Stimulated activated CD4-positive, alpha-beta T cell treated with anti-CD3 and anti-CD28 coated beads, Interleukin-1b, Interleukin-23, amount 100 ng/mL, for 24 hours (primary cell): ENCODE measurements around the gene ENOX1.

Source experiments
- DNase-seq, 4 experiments: peaks; one replicate each; pipeline ENCODE4 v3.0.0-alpha.2; 2020; ENCODE audit warnings: low read depth in 4 of 4, low spot score in 1 of 4

The ENOX1 gene

GRCh38 chr13:43551897-43552456, 234.8 kb downstream of the ENOX1 start:
- DNase-seq: no peak

GRCh38 chr13:43546816-43547215, 240.0 kb downstream of the ENOX1 start:
- no peak for DNase-seq

- no peak for DNase-seq
Measured at GRCh38 chr13:43546251-43546650, 240.5 kb downstream of the ENOX1 start.

- no peak for DNase-seq
Measured at GRCh38 chr13:43545317-43545874, 241.4 kb downstream of the ENOX1 start.

- DNase-seq: no peak
Measured at GRCh38 chr13:43544631-43545030, 242.1 kb downstream of the ENOX1 start.

GRCh38 chr13:43544011-43544410, 242.8 kb downstream of the ENOX1 start:
- no peak for DNase-seq

GRCh38 chr13:43543331-43543730, 243.4 kb downstream of the ENOX1 start:
- no peak for DNase-seq

GRCh38 chr13:43537124-43537523, 249.6 kb downstream of the ENOX1 start:
- no peak for DNase-seq

GRCh38 chr13:43529796-43530195, 257.0 kb downstream of the ENOX1 start:
- no peak for DNase-seq

GRCh38 chr13:43528992-43529391, 257.8 kb downstream of the ENOX1 start:
- DNase-seq: no peak

GRCh38 chr13:43522788-43523187, 264.0 kb downstream of the ENOX1 start:
- no peak for DNase-seq

- DNase-seq: no peak
Measured at GRCh38 chr13:43520351-43520750, 266.4 kb downstream of the ENOX1 start.

GRCh38 chr13:43518833-43519232, 267.9 kb downstream of the ENOX1 start:
- no peak for DNase-seq

GRCh38 chr13:43516401-43516833, 270.4 kb downstream of the ENOX1 start:
- DNase-seq: no peak

GRCh38 chr13:43515531-43515930, 271.2 kb downstream of the ENOX1 start:
- DNase-seq: no peak

GRCh38 chr13:43514311-43514710, 272.5 kb downstream of the ENOX1 start:
- DNase-seq: no peak

- DNase-seq: no peak
Measured at GRCh38 chr13:43512221-43512620, 274.6 kb downstream of the ENOX1 start.

- no peak for DNase-seq
Measured at GRCh38 chr13:43510956-43511901, 275.5 kb downstream of the ENOX1 start.

GRCh38 chr13:43495732-43496131, 291.0 kb downstream of the ENOX1 start:
- no peak for DNase-seq

- no peak for DNase-seq
Measured at GRCh38 chr13:43494206-43494605, 292.6 kb downstream of the ENOX1 start.

- no peak for DNase-seq
Measured at GRCh38 chr13:43493496-43494000, 293.2 kb downstream of the ENOX1 start.

GRCh38 chr13:43492745-43493144, 294.0 kb downstream of the ENOX1 start:
- DNase-seq: no peak
